ENCODE data around the gene AMBP. TPM values are rescaled to one million over a fixed set of nuclear protein-coding genes. Genes with fewer than 3 reads are reported as not detected.

The AMBP gene
- total and polyA plus RNA-seq, 10 donors, result 0.09 to 1.6 (median 0.12) TPM; not detected in 7

DNA sequence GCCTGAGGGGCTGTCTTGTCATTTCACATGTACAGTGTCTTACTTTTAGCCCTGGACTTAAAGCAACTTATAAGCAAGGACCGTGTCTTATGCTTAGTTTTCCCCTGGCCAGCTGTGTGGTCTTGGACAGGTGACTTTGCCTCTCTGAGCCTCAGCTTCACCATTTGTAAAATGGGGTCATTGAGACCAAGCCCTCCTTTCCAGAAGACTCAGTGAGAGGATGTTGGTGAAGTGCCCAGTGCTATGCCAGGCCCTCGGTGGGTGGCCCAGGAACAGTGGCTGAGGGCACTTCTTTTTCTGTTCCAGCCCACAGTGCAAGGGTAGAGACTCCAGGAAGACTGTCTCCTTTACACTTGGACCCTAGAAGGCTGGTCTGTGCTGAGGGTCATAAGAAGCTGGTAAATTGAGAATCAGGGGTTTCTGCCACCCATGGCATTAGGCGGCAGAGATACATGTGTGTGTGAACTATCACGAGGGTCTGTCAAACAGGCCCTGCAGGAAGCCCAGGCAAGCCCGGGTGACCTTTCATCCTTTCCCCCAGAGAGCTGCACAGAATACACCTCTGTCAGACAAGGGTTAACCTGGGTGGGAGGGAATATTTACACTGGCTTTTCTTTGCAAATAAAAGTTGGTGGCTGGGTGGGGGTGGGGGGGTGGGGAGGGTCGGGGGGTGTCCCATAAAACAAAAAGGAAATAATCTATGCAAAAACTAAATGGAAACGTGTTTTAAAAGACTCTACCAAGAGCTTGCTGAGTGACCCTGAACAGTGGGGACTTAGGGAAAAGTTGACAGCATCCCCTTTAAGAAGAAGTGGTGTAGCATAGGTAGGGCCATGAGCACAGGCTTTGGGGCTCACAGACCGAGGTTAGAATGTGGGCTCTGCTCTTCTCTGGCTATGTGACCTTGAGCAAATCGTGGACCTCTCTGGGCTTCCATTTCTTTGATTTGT, 41.4 kb upstream of the AMBP start:
- no peaks in the 10 kb centered on the region for H3K4me1 ChIP-seq
- H3K4me3 ChIP-seq, result no peak overlapping the region
- TF ChIP-seq POLR2AphosphoS5 (IDR thresholded peaks at IDR 0.05) (no peak), POLR2A (IDR thresholded peaks at IDR 0.05) (no peak)
- TF ChIP-seq, protein P1, sequence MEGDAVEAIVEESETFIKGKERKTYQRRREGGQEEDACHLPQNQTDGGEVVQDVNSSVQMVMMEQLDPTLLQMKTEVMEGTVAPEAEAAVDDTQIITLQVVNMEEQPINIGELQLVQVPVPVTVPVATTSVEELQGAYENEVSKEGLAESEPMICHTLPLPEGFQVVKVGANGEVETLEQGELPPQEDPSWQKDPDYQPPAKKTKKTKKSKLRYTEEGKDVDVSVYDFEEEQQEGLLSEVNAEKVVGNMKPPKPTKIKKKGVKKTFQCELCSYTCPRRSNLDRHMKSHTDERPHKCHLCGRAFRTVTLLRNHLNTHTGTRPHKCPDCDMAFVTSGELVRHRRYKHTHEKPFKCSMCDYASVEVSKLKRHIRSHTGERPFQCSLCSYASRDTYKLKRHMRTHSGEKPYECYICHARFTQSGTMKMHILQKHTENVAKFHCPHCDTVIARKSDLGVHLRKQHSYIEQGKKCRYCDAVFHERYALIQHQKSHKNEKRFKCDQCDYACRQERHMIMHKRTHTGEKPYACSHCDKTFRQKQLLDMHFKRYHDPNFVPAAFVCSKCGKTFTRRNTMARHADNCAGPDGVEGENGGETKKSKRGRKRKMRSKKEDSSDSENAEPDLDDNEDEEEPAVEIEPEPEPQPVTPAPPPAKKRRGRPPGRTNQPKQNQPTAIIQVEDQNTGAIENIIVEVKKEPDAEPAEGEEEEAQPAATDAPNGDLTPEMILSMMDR (IDR thresholded peaks at IDR 0.05 in 8 of 11, conservative IDR thresholded peaks at IDR 0.05 in 3 of 11), result no peak
- no peak overlapping the region for H3K27ac ChIP-seq
- H3K27me3 ChIP-seq (replicated peaks in 1 of 7), result peaks cover 0 to 34% (median 0%) of the 10 kb centered on the region in 7 donors
- intact Hi-C loops (cut with DNase I; ENCODE audit: low total_unique reads), result no loop called here
- 57 to 70% (median 62%) methylated on average over 8 to 9 of the region's 9 CpGs for WGBS, 5 donors
- no peaks in the 10 kb centered on the region for H3K9me3 ChIP-seq
- peak; percentile 4 for DNase-seq
- H3K36me3 ChIP-seq, result no peaks in the 10 kb centered on the region

DNA sequence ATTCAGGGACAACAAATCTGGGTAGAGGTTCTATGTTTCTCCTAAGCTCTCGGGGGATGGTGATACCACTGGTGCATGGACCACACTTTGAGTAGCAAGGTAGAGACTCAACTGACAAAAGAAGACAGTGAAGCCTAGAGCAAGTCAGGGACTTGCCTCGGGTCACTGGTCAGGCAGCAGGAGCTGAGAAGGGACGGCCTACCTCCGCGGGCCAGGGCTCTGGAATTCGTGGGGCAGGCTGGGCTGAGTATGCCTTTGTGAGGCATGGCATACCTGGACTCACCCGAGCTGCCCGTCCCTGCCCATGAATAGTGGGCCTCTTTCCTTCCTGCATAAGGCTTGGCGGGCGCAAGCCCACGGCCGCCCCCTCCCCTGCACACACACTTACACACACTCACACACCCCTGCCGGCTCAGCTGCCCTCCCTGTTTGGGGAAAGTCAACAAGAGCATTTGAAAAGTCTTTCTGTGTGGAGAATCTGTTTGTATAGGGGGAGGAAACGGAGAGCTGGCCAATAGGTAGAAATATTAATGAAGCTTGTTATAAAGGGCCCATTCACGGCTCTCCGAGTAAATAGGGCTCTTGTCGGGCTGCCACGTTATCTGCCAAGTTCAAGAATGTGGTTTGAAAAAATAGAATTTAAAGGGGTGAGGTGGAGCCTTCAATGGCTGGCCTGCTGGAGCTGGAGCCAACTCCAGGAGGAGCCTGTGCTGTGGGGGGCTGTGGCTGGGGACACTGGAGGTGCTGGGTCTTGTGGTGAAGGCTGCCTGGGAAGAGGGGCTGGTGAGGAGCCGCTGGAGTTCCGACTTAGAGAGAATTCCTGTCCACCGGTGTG, 40.1 kb upstream of the AMBP start:
- intact Hi-C loops (cut with DNase I; ENCODE audit: low total_unique reads), result no loop called here
- Histone ChIP-seq H3K27me3 (replicated peaks in 1 of 7) (peaks cover 0 to 40% (median 0%) of the 10 kb centered on the region in 7 donors), H3K27ac (no peak overlapping the region), H3K36me3 (no peaks in the 10 kb centered on the region), H3K4me3 (no peak overlapping the region), H3K9me3 (no peaks in the 10 kb centered on the region), H3K4me1 (no peaks in the 10 kb centered on the region)
- 71 to 79% (median 76%) methylated on average over 20 to 21 of the region's 21 CpGs for WGBS, 5 donors
- peak; percentile 59 for DNase-seq
- TF ChIP-seq POLR2AphosphoS5 (IDR thresholded peaks at IDR 0.05) (no peak), POLR2A (IDR thresholded peaks at IDR 0.05) (no peak)
- TF ChIP-seq, protein P1 (IDR thresholded peaks at IDR 0.05 in 8 of 11, conservative IDR thresholded peaks at IDR 0.05 in 3 of 11), result no peak

DNA sequence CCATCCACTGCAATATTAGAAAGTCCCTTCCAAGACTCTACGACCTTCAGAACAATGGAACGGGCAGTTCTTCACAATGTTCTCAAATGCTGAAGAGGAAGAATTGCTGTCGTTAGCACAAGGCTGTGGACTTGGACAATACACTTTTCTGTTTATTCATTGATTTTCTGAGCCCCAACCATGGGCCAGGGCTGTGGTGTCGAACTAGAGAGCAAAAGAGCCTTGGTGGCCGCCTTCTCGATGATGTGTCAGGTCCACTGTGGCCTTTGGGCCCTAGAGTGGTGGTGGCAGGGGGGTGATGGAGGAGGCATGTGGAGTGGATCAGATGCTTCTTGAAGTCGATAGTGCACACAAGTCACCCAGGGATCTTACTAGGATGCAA, 39.5 kb upstream of the AMBP start:
- peak; percentile 18 for DNase-seq
- Histone ChIP-seq H3K4me1 (no peaks in the 10 kb centered on the region), H3K27ac (no peak overlapping the region), H3K9me3 (no peaks in the 10 kb centered on the region), H3K4me3 (no peak overlapping the region), H3K36me3 (no peaks in the 10 kb centered on the region), H3K27me3 (replicated peaks in 1 of 7) (peaks cover 0 to 46% (median 0%) of the 10 kb centered on the region in 7 donors)
- TF ChIP-seq POLR2A (IDR thresholded peaks at IDR 0.05) (no peak), POLR2AphosphoS5 (IDR thresholded peaks at IDR 0.05) (no peak)
- TF ChIP-seq, protein P1 (IDR thresholded peaks at IDR 0.05 in 8 of 11, conservative IDR thresholded peaks at IDR 0.05 in 3 of 11), result no peak
- 87 to 92% (median 87%) methylated on average over 7 of the region's 7 CpGs for WGBS, 5 donors
- intact Hi-C loops (cut with DNase I; ENCODE audit: low total_unique reads), result no loop called here

Data from spleen (tissue), 11 donors.